LNCAP (cell line): ENCODE measurements around the gene GOLGA2.

Experiments used
- TF ChIP-seq, protein P1 (sequence below): fragments of 450-650 bp; IDR thresholded peaks from 2 replicates; pipeline ENCODE4 v1.5.1; 2017; ENCODE audit warnings: mild to moderate bottlenecking

Gene GOLGA2, protein sequence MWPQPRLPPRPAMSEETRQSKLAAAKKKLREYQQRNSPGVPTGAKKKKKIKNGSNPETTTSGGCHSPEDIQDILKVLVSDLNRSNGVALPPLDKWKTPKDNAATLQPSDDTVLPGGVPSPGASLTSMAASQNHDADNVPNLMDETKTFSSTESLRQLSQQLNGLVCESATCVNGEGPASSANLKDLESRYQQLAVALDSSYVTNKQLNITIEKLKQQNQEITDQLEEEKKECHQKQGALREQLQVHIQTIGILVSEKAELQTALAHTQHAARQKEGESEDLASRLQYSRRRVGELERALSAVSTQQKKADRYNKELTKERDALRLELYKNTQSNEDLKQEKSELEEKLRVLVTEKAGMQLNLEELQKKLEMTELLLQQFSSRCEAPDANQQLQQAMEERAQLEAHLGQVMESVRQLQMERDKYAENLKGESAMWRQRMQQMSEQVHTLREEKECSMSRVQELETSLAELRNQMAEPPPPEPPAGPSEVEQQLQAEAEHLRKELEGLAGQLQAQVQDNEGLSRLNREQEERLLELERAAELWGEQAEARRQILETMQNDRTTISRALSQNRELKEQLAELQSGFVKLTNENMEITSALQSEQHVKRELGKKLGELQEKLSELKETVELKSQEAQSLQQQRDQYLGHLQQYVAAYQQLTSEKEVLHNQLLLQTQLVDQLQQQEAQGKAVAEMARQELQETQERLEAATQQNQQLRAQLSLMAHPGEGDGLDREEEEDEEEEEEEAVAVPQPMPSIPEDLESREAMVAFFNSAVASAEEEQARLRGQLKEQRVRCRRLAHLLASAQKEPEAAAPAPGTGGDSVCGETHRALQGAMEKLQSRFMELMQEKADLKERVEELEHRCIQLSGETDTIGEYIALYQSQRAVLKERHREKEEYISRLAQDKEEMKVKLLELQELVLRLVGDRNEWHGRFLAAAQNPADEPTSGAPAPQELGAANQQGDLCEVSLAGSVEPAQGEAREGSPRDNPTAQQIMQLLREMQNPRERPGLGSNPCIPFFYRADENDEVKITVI

DNA sequence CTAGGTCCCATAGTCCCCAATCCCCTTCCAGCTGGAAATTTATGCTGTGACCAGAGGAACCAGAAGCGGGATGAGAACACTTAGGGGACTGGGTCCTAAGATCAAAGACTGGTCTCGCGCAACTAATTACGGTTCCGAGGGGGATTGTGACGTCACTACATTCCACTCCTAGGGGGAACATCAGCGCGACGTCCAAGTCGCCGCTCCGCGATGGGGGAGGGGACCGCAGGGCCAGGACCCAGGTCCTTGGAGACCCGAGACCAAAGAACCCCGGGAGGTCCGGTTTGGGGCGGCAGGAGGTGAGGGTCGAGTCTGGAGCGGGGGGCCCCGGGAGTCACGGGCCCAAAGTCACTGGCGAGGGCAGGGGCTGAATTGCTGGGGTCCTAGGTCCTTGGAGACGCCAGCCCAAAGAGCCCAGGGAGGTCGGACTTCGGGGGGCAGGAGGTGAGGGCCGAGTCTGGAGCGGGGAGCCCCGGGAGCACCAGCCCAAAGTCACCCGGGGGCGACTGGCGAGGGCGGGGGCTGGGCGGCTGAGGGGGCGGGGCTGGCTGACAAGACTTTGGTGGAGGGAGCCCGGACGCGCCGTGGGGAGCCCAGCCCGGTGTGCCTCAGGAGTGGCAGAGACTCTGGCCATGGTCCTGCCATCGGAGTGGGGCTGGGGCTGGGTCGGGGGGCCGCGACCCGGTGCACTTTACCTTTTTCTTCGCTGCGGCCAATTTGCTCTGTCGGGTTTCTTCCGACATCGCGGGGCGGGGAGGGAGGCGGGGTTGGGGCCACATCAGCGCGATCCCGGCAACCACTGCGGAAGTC lies at the start of gene GOLGA2:
Gene GOLGA2, minus strand, starts transcription at position 810 of the 810 bp plus-strand sequence. Its CDS starts 31 bp downstream, at position 779.
- TF ChIP-seq, protein P1, sequence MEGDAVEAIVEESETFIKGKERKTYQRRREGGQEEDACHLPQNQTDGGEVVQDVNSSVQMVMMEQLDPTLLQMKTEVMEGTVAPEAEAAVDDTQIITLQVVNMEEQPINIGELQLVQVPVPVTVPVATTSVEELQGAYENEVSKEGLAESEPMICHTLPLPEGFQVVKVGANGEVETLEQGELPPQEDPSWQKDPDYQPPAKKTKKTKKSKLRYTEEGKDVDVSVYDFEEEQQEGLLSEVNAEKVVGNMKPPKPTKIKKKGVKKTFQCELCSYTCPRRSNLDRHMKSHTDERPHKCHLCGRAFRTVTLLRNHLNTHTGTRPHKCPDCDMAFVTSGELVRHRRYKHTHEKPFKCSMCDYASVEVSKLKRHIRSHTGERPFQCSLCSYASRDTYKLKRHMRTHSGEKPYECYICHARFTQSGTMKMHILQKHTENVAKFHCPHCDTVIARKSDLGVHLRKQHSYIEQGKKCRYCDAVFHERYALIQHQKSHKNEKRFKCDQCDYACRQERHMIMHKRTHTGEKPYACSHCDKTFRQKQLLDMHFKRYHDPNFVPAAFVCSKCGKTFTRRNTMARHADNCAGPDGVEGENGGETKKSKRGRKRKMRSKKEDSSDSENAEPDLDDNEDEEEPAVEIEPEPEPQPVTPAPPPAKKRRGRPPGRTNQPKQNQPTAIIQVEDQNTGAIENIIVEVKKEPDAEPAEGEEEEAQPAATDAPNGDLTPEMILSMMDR: no peak

DNA sequence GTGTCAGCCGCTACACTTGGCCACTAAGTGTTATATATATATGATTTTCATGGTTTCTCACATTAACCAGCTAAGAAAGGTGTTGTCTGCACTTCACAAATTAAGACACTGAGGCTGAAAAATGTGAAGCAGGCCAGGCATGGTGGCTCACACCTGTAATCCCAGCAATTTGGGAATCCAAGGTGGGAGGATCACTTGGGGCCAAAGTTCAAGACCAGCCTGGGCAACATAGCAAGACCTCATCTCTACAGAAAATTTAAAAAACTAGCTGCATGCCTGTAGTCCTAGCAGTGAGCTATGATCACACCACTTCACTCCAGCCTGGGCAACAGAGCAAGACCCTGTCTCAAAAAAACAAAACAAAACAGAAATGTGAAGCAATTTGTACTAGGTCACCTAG lies 48.6 kb upstream of the GOLGA2 start:
- TF ChIP-seq, protein P1: no peak

DNA sequence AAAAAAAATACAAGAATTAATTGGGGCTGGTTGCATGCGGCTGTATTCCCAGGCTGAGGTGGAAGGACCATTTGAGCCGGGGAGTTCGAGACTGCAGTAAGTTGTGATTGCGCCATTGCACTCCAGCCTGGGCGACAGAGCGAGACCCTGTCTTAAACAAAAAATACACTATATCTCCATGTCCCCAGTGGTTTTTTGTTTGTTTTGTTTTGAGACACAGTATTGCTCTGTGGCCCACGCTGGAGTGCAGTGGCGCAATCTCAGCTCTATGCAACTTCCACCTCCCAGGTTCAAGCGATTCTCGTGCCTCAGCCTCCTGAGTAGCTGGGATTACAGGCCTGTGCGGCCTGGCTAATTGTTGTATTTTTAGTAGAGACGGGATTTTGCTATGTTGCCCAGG lies 48.0 kb upstream of the GOLGA2 start:
- TF ChIP-seq, protein P1: no peak

DNA sequence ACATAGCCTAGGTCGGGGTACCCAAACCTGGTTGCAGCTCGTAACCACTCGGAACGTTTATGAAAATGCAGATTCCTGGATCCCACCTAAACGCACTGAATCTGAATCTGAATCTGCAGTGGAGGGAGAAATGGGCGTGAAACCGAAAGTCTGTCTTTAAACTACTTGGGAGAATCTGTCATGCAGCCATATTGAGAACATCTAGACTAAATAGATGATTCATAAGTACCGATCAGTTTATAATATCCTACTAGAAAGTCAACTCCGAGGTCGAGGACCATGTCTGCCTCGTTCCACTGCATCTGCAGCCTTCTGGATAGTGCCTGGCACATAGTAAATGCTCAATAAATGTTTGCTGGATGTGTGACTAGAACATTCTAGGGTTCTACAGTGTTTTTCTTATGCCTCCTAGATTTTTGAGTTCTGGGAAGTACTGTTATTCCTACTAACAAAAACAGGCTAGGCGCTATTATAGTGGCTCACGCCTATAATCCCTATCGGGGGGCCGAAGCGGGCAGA lies 47.5 kb upstream of the GOLGA2 start:
- TF ChIP-seq, protein P1: no peak

- TF ChIP-seq, protein P1: no peak
Observed at GRCh38 chr9:128322404-128323211, 46.8 kb upstream of the GOLGA2 start, which contains the start of the genes COQ4 and TRUB2. Gene COQ4 (plus strand): TSS chr9:128322839. CDS start chr9:128322859, 20 bp downstream. Gene TRUB2 (minus strand): TSS chr9:128322447. CDS start chr9:128322408, 39 bp downstream.

DNA sequence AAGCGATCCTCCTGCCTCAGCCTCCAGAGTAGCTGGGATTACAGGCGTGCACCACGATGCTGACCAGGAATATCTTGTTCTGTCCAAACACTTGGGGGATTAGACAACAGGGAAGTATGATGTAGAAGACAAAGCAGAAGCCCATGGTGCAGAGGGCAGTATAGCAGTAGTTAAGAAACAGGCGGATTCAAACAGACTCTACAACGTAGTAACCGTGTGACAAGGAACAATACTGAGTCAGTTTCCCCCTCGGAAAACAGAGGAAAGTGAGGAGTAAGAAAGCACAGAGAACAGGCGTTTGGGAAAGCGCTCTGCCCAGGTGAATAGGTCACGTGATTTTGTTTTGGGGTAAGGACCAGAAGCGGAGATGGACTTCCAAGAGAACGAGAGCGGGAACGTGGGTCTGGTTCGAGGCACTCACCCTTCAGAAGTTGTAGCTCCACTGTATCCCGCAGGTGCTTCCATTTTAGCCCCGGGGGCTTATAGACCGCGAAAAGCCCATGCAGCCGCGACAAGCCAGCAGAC lies 46.1 kb upstream of the GOLGA2 start:
- TF ChIP-seq, protein P1: no peak
